Activated naive CD8-positive, alpha-beta T cell treated with anti-CD3 and anti-CD28 coated beads for 36 hours (primary cell): ENCODE measurements around the gene IZUMO1. TPM values are rescaled to one million over a fixed set of nuclear protein-coding genes. Genes with fewer than 3 reads are reported as not detected.
"Not testable (repeated sequence)": the region's sequence is repeated elsewhere in the genome, so short reads cannot be mapped to it uniquely, and the experiment has no call there.

ENCODE experiments used
- DNase-seq: peaks from one replicate; pipeline ENCODE4 v3.0.0; 2021
- H3K27ac Mint-ChIP-seq: one replicate; pipeline ENCODE4 v1.8.0; 2022; ENCODE audit warnings: mild to moderate bottlenecking, moderate library complexity, mixed read lengths
- H3K27me3 Mint-ChIP-seq: one replicate; pipeline ENCODE4 v1.8.0; 2022; ENCODE audit warnings: mild to moderate bottlenecking, mixed read lengths
- H3K36me3 Mint-ChIP-seq: one replicate; pipeline ENCODE4 v1.8.0; 2021; ENCODE audit warnings: mild to moderate bottlenecking, mixed read lengths
- H3K4me1 Mint-ChIP-seq: one replicate; pipeline ENCODE4 v1.8.0; 2021; ENCODE audit warnings: mixed read lengths
- H3K4me3 Mint-ChIP-seq: one replicate; pipeline ENCODE4 v1.8.0; 2022; ENCODE audit warnings: mild to moderate bottlenecking, moderate library complexity, mixed read lengths
- H3K9me3 Mint-ChIP-seq: one replicate; pipeline ENCODE4 v1.8.0; 2022; ENCODE audit warnings: mixed read lengths
- total RNA-seq, 2 experiments: library from RNA; stranded (reverse); gene quantifications; one replicate each; pipeline ENCODE4 v1.2.3, GENCODE V29; 2021

IZUMO1 gene
- total RNA-seq, 2 experiments from 2014 or later: not detected

- H3K36me3 Mint-ChIP-seq: peaks cover 13% of the 10 kb centered on the region
- peaks cover under 1% of the 10 kb centered on the region for H3K4me1 Mint-ChIP-seq
- H3K27me3 Mint-ChIP-seq: no peaks in the 10 kb centered on the region
- peaks cover 3% of the 10 kb centered on the region for H3K9me3 Mint-ChIP-seq
- H3K27ac Mint-ChIP-seq: no peak overlapping the region
- no peak overlapping the region for H3K4me3 Mint-ChIP-seq
- no peak for DNase-seq
These were observed 15.3 kb downstream of the IZUMO1 start for GRCh38 chr19:48731452-48731851.

GRCh38 chr19:48728911-48729664, 17.6 kb downstream of the IZUMO1 start:
- Mint-ChIP-seq H3K27me3 (no peaks in the 10 kb centered on the region), H3K9me3 (peaks cover 14% of the 10 kb centered on the region), H3K4me3 (no peak overlapping the region), H3K27ac (no peak overlapping the region), H3K36me3 (peaks cover 26% of the 10 kb centered on the region), H3K4me1 (peaks cover 15% of the 10 kb centered on the region)
- no peak for DNase-seq

GRCh38 chr19:48726556-48726955, 20.2 kb downstream of the IZUMO1 start:
- Mint-ChIP-seq H3K27me3 (no peaks in the 10 kb centered on the region), H3K9me3 (peaks cover 14% of the 10 kb centered on the region), H3K4me3 (no peak overlapping the region), H3K27ac (peak overlapping the region; percentile 81), H3K36me3 (peaks cover 26% of the 10 kb centered on the region), H3K4me1 (peaks cover 15% of the 10 kb centered on the region)
- no peak for DNase-seq

- Mint-ChIP-seq H3K9me3 (peaks cover 14% of the 10 kb centered on the region), H3K27ac (peak overlapping the region; percentile 92), H3K4me3 (peak overlapping the region; percentile 55), H3K36me3 (peaks cover 26% of the 10 kb centered on the region), H3K4me1 (peaks cover 23% of the 10 kb centered on the region), H3K27me3 (no peaks in the 10 kb centered on the region)
- no peak for DNase-seq
These were observed 21.6 kb downstream of the IZUMO1 start for GRCh38 chr19:48724796-48725753.

GRCh38 chr19:48722196-48722708, 24.5 kb downstream of the IZUMO1 start:
- Mint-ChIP-seq H3K27ac (no peak overlapping the region), H3K4me3 (no peak overlapping the region), H3K36me3 (peaks cover 21% of the 10 kb centered on the region)

GRCh38 chr19:48720613-48721296, 26.0 kb downstream of the IZUMO1 start:
- DNase-seq: peak; percentile 92
- Mint-ChIP-seq H3K27ac (peak overlapping the region; percentile 99), H3K4me3 (peak overlapping the region; percentile 96), H3K27me3 (no peaks in the 10 kb centered on the region), H3K9me3 (peaks cover 8% of the 10 kb centered on the region), H3K36me3 (peaks cover 10% of the 10 kb centered on the region), H3K4me1 (peaks cover 19% of the 10 kb centered on the region)

More at GRCh38 chr19:48722196-48722708, 24.5 kb downstream of the IZUMO1 start:
- Mint-ChIP-seq H3K27me3 (no peaks in the 10 kb centered on the region), H3K9me3 (peaks cover 14% of the 10 kb centered on the region), H3K4me1 (peaks cover 23% of the 10 kb centered on the region)
- no peak for DNase-seq

- DNase-seq: no peak
- peaks cover 5% of the 10 kb centered on the region for H3K36me3 Mint-ChIP-seq
- no peaks in the 10 kb centered on the region for H3K27me3 Mint-ChIP-seq
- peak overlapping the region; percentile 8 for H3K27ac Mint-ChIP-seq
- H3K4me1 Mint-ChIP-seq: peaks cover 14% of the 10 kb centered on the region
- H3K4me3 Mint-ChIP-seq: peak overlapping the region; percentile 96
- H3K9me3 Mint-ChIP-seq: peaks cover 4% of the 10 kb centered on the region
These were observed 26.5 kb downstream of the IZUMO1 start for GRCh38 chr19:48720251-48720612.

- H3K9me3 Mint-ChIP-seq: no peaks in the 10 kb centered on the region
- H3K4me1 Mint-ChIP-seq: peaks cover 13% of the 10 kb centered on the region
- H3K36me3 Mint-ChIP-seq: no peaks in the 10 kb centered on the region
- peak within 1 kb of the TSS; percentile 96 for H3K4me3 Mint-ChIP-seq
- H3K27me3 Mint-ChIP-seq: no peaks in the 10 kb centered on the region
- DNase-seq: no peak
- peak within 1 kb of the TSS; percentile 8 for H3K27ac Mint-ChIP-seq
These were observed 27.2 kb downstream of the IZUMO1 start, which contains the start of gene MAMSTR for GRCh38 chr19:48719263-48720171. Gene MAMSTR (minus strand): TSS chr19:48719725. CDS start chr19:48719031, 694 bp downstream.

GRCh38 chr19:48718711-48719231, 27.9 kb downstream of the IZUMO1 start:
- H3K9me3 Mint-ChIP-seq: no peaks in the 10 kb centered on the region
- H3K4me1 Mint-ChIP-seq: peaks cover 15% of the 10 kb centered on the region
- no peaks in the 10 kb centered on the region for H3K36me3 Mint-ChIP-seq
- DNase-seq: no peak
- no peak overlapping the region for H3K27ac Mint-ChIP-seq
- H3K27me3 Mint-ChIP-seq: no peaks in the 10 kb centered on the region
- no peak overlapping the region for H3K4me3 Mint-ChIP-seq

- not testable (repeated sequence) for H3K36me3 Mint-ChIP-seq, H3K27ac Mint-ChIP-seq, H3K27me3 Mint-ChIP-seq
These were observed 28.6 kb downstream of the IZUMO1 start for GRCh38 chr19:48718106-48718505.

GRCh38 chr19:48716562-48717291, 30.0 kb downstream of the IZUMO1 start:
- no peak for DNase-seq
- Mint-ChIP-seq H3K4me1 (peaks cover 21% of the 10 kb centered on the region), H3K36me3 (peaks cover 7% of the 10 kb centered on the region), H3K27me3 (no peaks in the 10 kb centered on the region), H3K27ac (no peak overlapping the region), H3K4me3 (no peak overlapping the region), H3K9me3 (peaks cover 2% of the 10 kb centered on the region)

More at GRCh38 chr19:48718106-48718505, 28.6 kb downstream of the IZUMO1 start:
- not testable (repeated sequence) for H3K9me3 Mint-ChIP-seq, DNase-seq, H3K4me3 Mint-ChIP-seq
- H3K4me1 Mint-ChIP-seq: peaks cover 17% of the 10 kb centered on the region

GRCh38 chr19:48715681-48716171, 31.0 kb downstream of the IZUMO1 start:
- Mint-ChIP-seq H3K27me3 (no peaks in the 10 kb centered on the region), H3K27ac (no peak overlapping the region), H3K4me3 (no peak overlapping the region), H3K4me1 (peaks cover 16% of the 10 kb centered on the region), H3K36me3 (peaks cover 11% of the 10 kb centered on the region), H3K9me3 (peaks cover 6% of the 10 kb centered on the region)
- no peak for DNase-seq
